IMR-90 (cell line): ENCODE results near the gene PAK6. TPM values are rescaled to one million over a fixed set of nuclear protein-coding genes. Genes with fewer than 3 reads are reported as not detected.
A peak's percentile ranks its signal among the peaks of the same experiment; 100 is the strongest.

Source experiments
- ATAC-seq: fragments of 200-7000 bp; cut with Tn5 transposase; 2 replicates; pipeline ENCODE4 v1.9.1; 2020; ENCODE audit warnings: low read depth, mild to moderate bottlenecking, moderate library complexity
- BruUV-seq: library from RNA; stranded (reverse); fragments of 400-500 nt; replicated peaks from 2 replicates; lab custom pipeline; 2021; lab: Mats Ljungman, UMichigan
- CTCF ChIA-PET: fragments of 300-600 bp; formaldehyde crosslinking; extraction: SDS; loops from one replicate; lab custom pipeline; 2021; ENCODE audit warnings: antibody characterized with exemption; lab: Yijun Ruan, JAX
- POLR2A ChIA-PET: fragments of 300-600 bp; sonication (Branson Sonifier 250); formaldehyde crosslinking; loops from one replicate; lab custom pipeline; 2022; ENCODE audit warnings: antibody characterized with exemption; ENCODE audit not compliant: unreplicated experiment; lab: Charles Lee
- DNase-seq: peaks from one replicate; pipeline ENCODE4 v3.0.0; 2013
- H2AFZ ChIP-seq: replicated peaks from 2 replicates; pipeline ENCODE3; 2013; ENCODE audit warnings: low read length, mild to moderate bottlenecking; ENCODE audit not compliant: poor library complexity
- H2AK5ac ChIP-seq: 2 replicates; pipeline ENCODE4 v1.6.1; 2013; ENCODE audit warnings: low read depth, low read length, inconsistent platforms
- H2AK9ac ChIP-seq: replicated peaks from 2 replicates; pipeline ENCODE3; 2013; ENCODE audit warnings: mild to moderate bottlenecking, low read depth, low read length, moderate library complexity; ENCODE audit not compliant: poor library complexity
- H2BK120ac ChIP-seq: 2 replicates; pipeline ENCODE4 v1.6.1; 2013; ENCODE audit warnings: low read depth, low read length, inconsistent platforms
- H2BK15ac ChIP-seq: 3 replicates; pipeline ENCODE4 v1.6.1; 2013; ENCODE audit warnings: low read depth, low read length, inconsistent platforms
- H2BK20ac ChIP-seq: 2 replicates; pipeline ENCODE4 v1.6.1; 2013; ENCODE audit warnings: low read depth, mild to moderate bottlenecking, inconsistent platforms, low read length, moderate library complexity
- H2BK5ac ChIP-seq: 2 replicates; pipeline ENCODE4 v1.6.1; 2013; ENCODE audit warnings: mild to moderate bottlenecking, low read depth, low read length, inconsistent platforms; ENCODE audit not compliant: poor library complexity, severe bottlenecking
- H3K14ac ChIP-seq: replicated peaks from 2 replicates; pipeline ENCODE4 v1.6.1; 2013; ENCODE audit warnings: low read depth, low read length, inconsistent platforms
- H3K18ac ChIP-seq: 2 replicates; pipeline ENCODE4 v1.6.1; 2013; ENCODE audit warnings: low read depth, low read length, control low read depth
- H3K23ac ChIP-seq: 2 replicates; pipeline ENCODE4 v1.6.1; 2013; ENCODE audit warnings: low read depth, low read length, inconsistent platforms
- H3K27ac ChIP-seq: 2 replicates; pipeline ENCODE4 v1.5.1; 2013; ENCODE audit warnings: mild to moderate bottlenecking, control low read depth, low read length; ENCODE audit not compliant: insufficient read depth
- H3K27me3 ChIP-seq: 2 replicates; pipeline ENCODE4 v1.6.1; 2013; ENCODE audit warnings: low read length; ENCODE audit not compliant: control insufficient read depth, insufficient read depth
- H3K36me3 ChIP-seq: 2 replicates; pipeline ENCODE4 v1.6.1; 2013; ENCODE audit warnings: low read length, mixed read lengths; ENCODE audit not compliant: control insufficient read depth, insufficient read depth
- H3K4ac ChIP-seq: 2 replicates; pipeline ENCODE4 v1.6.1; 2013; ENCODE audit warnings: low read depth, low read length, inconsistent platforms
- H3K4me1 ChIP-seq: 2 replicates; pipeline ENCODE4 v1.6.1; 2013; ENCODE audit warnings: low read length, mixed read lengths; ENCODE audit not compliant: control insufficient read depth, insufficient read depth
- H3K4me2 ChIP-seq: 2 replicates; pipeline ENCODE4 v1.6.1; 2013; ENCODE audit warnings: low read depth, mild to moderate bottlenecking, control low read depth, low read length, moderate library complexity
- H3K4me3 ChIP-seq: 2 replicates; pipeline ENCODE4 v1.5.1; 2013; ENCODE audit warnings: low read depth, mild to moderate bottlenecking, control low read depth, low read length, moderate library complexity; ENCODE audit not compliant: insufficient read depth
- H3K56ac ChIP-seq: 2 replicates; pipeline ENCODE4 v1.6.1; 2013; ENCODE audit warnings: low read length, inconsistent platforms; ENCODE audit not compliant: insufficient read depth; ENCODE audit errors: extremely low read depth
- H3K79me1 ChIP-seq, 2 experiments: 2 replicates each; pipeline ENCODE4 v1.6.1; 2013; ENCODE audit warnings: low read length in 2 of 2, inconsistent platforms in 1 of 2, low read depth in 1 of 2
- H3K9ac ChIP-seq: 2 replicates; pipeline ENCODE4 v1.6.1; 2013; ENCODE audit warnings: low read depth, low read length, control low read depth
- H3K9me1 ChIP-seq: 2 replicates; pipeline ENCODE4 v1.6.1; 2013; ENCODE audit warnings: low read length, inconsistent platforms; ENCODE audit not compliant: insufficient read depth
- H3K9me3 ChIP-seq: 2 replicates; pipeline ENCODE4 v1.6.1; 2013; ENCODE audit warnings: low read length; ENCODE audit not compliant: control insufficient read depth, insufficient read depth
- H4K20me1 ChIP-seq: 2 replicates; pipeline ENCODE4 v1.6.1; 2013; ENCODE audit warnings: low read length, inconsistent platforms; ENCODE audit not compliant: insufficient read depth
- H4K5ac ChIP-seq: 2 replicates; pipeline ENCODE4 v1.6.1; 2013; ENCODE audit warnings: mild to moderate bottlenecking, low read depth, low read length, control low read depth
- H4K8ac ChIP-seq, 2 experiments: 2 replicates each; pipeline ENCODE4 v1.6.1; 2013; ENCODE audit warnings: low read depth in 2 of 2, low read length in 2 of 2, control low read depth in 1 of 2, inconsistent platforms in 1 of 2
- H4K91ac ChIP-seq: 2 replicates; pipeline ENCODE4 v1.6.1; 2013; ENCODE audit warnings: low read depth, low read length, inconsistent platforms; ENCODE audit not compliant: insufficient read depth
- BHLHE40 ChIP-seq: fragments of 150-350 bp; IDR thresholded peaks from 2 replicates; pipeline ENCODE4 v1.6.1; 2016; ENCODE audit warnings: mild to moderate bottlenecking, low read depth, low read length
- CEBPB ChIP-seq: IDR thresholded peaks from 2 replicates; pipeline ENCODE4 v1.6.1; 2012; ENCODE audit warnings: low read depth, low read length, improper control_type of control experiment
- CTCF ChIP-seq: conservative IDR thresholded peaks from 2 replicates; pipeline ENCODE4 v1.5.1; 2012; ENCODE audit warnings: mild to moderate bottlenecking, low read depth, low read length, improper control_type of control experiment
- FOS ChIP-seq: fragments of 150-350 bp; IDR thresholded peaks from 2 replicates; pipeline ENCODE4 v1.6.1; 2016; ENCODE audit warnings: low read depth, low read length
- MAZ ChIP-seq: IDR thresholded peaks from 2 replicates; pipeline ENCODE4 v1.6.1; 2012; ENCODE audit warnings: low read depth, mild to moderate bottlenecking, low read length, improper control_type of control experiment, moderate library complexity, borderline replicate concordance
- RFX5 ChIP-seq: IDR thresholded peaks from 2 replicates; pipeline ENCODE4 v1.8.0; 2012; ENCODE audit warnings: low read depth, mild to moderate bottlenecking, low read length, moderate library complexity
- WGBS, 2 experiments: methylation state at CpG; one replicate each; pipeline versions ENCODE4 v1.1.5 to v1.1.7; 2013; ENCODE audit warnings: missing lambda C conversion rate in 2 of 2; ENCODE audit not compliant: insufficient read length in 1 of 2; ENCODE audit errors: extremely low coverage in 2 of 2; 5-methylcytosine and 5-hydroxymethylcytosine counted together
- dilution Hi-C: fragments of 300-500 bp; cut with HindIII; formaldehyde crosslinking; loops from one replicate; pipeline ENCODE4 v1.14.3; 2018; ENCODE audit warnings: low sequenced_read_pairs; ENCODE audit not compliant: unreplicated experiment
- in situ Hi-C: fragments of 300-500 bp; cut with MboI; formaldehyde crosslinking; loops from 3 replicates; pipeline ENCODE4 v1.14.3; 2019; ENCODE audit warnings: low sequenced_read_pairs, inconsistent platforms, mixed read lengths
- intact Hi-C: fragments of 100-400 bp; cut with micrococcal nuclease; formaldehyde crosslinking; loops from 2 replicates; pipeline ENCODE4 v1.10.0; 2022
- polyA plus RNA-seq, 3 experiments: library from polyadenylated mRNA; depleted of rRNA; stranded (reverse); fragments of >200 nt; gene quantifications; 2 replicates each; pipeline ENCODE4 v1.2.3, GENCODE V29; 2012; ENCODE audit warnings: low replicate concordance in 1 of 3
- total RNA-seq: library from RNA; depleted of rRNA; stranded (reverse); fragments of >200 nt; gene quantifications from 2 replicates; pipeline ENCODE4 v1.2.3, GENCODE V29; 2012
- TF ChIP-seq, protein P1 (sequence below): fragments of 150-350 bp; IDR thresholded peaks from 2 replicates; pipeline ENCODE4 v1.6.1; 2016; ENCODE audit warnings: low read depth, mild to moderate bottlenecking, low read length, moderate library complexity, borderline replicate concordance

The PAK6 gene
- total and polyA plus RNA-seq, 2 of the 4 experiments (the other 2 are of a cell fraction) = 0.21 TPM; not detected in 1

DNA sequence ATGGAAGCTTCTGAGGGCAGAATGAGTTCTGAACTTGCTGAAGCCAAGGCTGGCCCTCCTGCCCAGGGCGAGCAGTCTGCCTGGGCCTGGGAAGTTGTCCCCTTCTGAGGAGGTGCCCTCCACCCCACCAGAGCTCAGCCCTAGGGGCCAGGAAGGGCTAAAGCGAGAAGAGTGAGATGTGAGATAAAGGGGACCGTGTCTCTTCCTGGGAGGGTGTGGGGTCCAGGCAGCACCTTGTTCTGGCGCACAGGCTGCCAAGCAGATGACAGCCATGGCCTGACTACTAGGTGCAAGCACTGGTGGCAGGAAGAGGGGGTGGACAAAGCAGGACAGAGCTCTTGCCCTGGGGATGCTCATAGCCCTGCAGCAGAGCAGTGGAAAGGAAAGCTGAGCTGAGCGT, 3.7 kb downstream of the PAK6 start:
- H3K23ac ChIP-seq = no peak overlapping the region
- no peak overlapping the region for H3K18ac ChIP-seq
- no peaks in the 10 kb centered on the region for H3K36me3 ChIP-seq
- POLR2A ChIA-PET = no interaction called here
- H2AK9ac ChIP-seq = no peak overlapping the region
- TF ChIP-seq CEBPB (no peak), RFX5 (no peak), CTCF (no peak), MAZ (no peak), BHLHE40 (no peak), FOS (no peak)
- TF ChIP-seq, protein P1, sequence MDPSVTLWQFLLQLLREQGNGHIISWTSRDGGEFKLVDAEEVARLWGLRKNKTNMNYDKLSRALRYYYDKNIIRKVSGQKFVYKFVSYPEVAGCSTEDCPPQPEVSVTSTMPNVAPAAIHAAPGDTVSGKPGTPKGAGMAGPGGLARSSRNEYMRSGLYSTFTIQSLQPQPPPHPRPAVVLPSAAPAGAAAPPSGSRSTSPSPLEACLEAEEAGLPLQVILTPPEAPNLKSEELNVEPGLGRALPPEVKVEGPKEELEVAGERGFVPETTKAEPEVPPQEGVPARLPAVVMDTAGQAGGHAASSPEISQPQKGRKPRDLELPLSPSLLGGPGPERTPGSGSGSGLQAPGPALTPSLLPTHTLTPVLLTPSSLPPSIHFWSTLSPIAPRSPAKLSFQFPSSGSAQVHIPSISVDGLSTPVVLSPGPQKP = no peak
- no peaks in the 10 kb centered on the region for H4K20me1 ChIP-seq
- H3K4me2 ChIP-seq = no peak overlapping the region
- H3K27me3 ChIP-seq = peaks cover 36% of the 10 kb centered on the region
- dilution Hi-C loops = no loop called here
- no peak overlapping the region for H2BK5ac ChIP-seq
- no peak overlapping the region for H4K91ac ChIP-seq
- no peak for ATAC-seq
- H3K4me3 ChIP-seq = no peak overlapping the region
- no peak overlapping the region for H2BK120ac ChIP-seq
- BruUV-seq = no TSS peak
- intact Hi-C loops = no loop called here
- WGBS, 2 experiments = 78% methylated on average over 2 of the region's 5 CpGs; no CpG with 5 or more reads in 1 of the 2 experiments
- no peak overlapping the region for H3K9ac ChIP-seq
- H2BK20ac ChIP-seq = no peak overlapping the region
- no peak overlapping the region for H3K14ac ChIP-seq
- no peaks in the 10 kb centered on the region for H3K9me1 ChIP-seq
- no peak overlapping the region for H4K5ac ChIP-seq
- H3K79me1 ChIP-seq = no peaks in the 10 kb centered on the region
- DNase-seq = no peak
- no peak overlapping the region for H3K4ac ChIP-seq
- H3K9me3 ChIP-seq = no peaks in the 10 kb centered on the region
- peaks cover 3% of the 10 kb centered on the region; the same call in 1 of the 2 replicates for H3K4me1 ChIP-seq
- no peak overlapping the region for H4K8ac ChIP-seq
- H3K27ac ChIP-seq = no peak overlapping the region
- H2AK5ac ChIP-seq = no peak overlapping the region
- H3K56ac ChIP-seq = no peak overlapping the region
- H2BK15ac ChIP-seq = no peak overlapping the region
- in situ Hi-C loops = no loop called here
- peak overlapping the region; percentile 41 for H2AFZ ChIP-seq
- CTCF ChIA-PET = no interaction called here
